Right renal cortex interstitium (tissue), 3 donors: ENCODE results near the gene GPER1. TPM values are rescaled to one million over a fixed set of nuclear protein-coding genes. Genes with fewer than 3 reads are reported as not detected.

ENCODE experiments used
- DNase-seq, 3 donors: peaks; one replicate each; pipeline ENCODE4 v3.0.0-alpha.2; 2013; ENCODE audit warnings: low read depth in 3 of 3, low spot score in 2 of 3
- polyA plus RNA-seq, 3 donors: library from polyadenylated mRNA; unstranded; fragments of 120-200 nt; gene quantifications; one replicate each; pipeline ENCODE4 v1.2.1, GENCODE V29; 2013; ENCODE audit not compliant: insufficient read length in 3 of 3

The GPER1 gene
- polyA plus RNA-seq, 3 donors, result 5.4 to 5.9 (median 5.5) TPM

- no peak for DNase-seq
Observed at GRCh38 chr7:1101563-1102431, 13.9 kb downstream of the GPER1 start.

- no peak for DNase-seq
Observed at GRCh38 chr7:1103009-1103788, 15.3 kb downstream of the GPER1 start.

- no peak for DNase-seq
Observed at GRCh38 chr7:1103789-1104515, 16.0 kb downstream of the GPER1 start.

- no peak for DNase-seq
Observed at GRCh38 chr7:1104516-1105179, 16.7 kb downstream of the GPER1 start.

- DNase-seq, result no peak
Observed at GRCh38 chr7:1105189-1105588, 17.3 kb downstream of the GPER1 start.

GRCh38 chr7:1106063-1106792, 18.3 kb downstream of the GPER1 start:
- DNase-seq, result no peak

- no peak for DNase-seq
Observed at GRCh38 chr7:1106793-1107421, 19.0 kb downstream of the GPER1 start.

- DNase-seq, result no peak
Observed at GRCh38 chr7:1108264-1108920, 20.5 kb downstream of the GPER1 start.

GRCh38 chr7:1109581-1110310, 21.8 kb downstream of the GPER1 start:
- no peak for DNase-seq

- no peak for DNase-seq
Observed at GRCh38 chr7:1110358-1110757, 22.4 kb downstream of the GPER1 start.

GRCh38 chr7:1111156-1111555, 23.2 kb downstream of the GPER1 start:
- DNase-seq, result no peak

GRCh38 chr7:1112109-1112508, 24.2 kb downstream of the GPER1 start:
- DNase-seq, result no peak

GRCh38 chr7:1112625-1113547, 25.0 kb downstream of the GPER1 start:
- no peak for DNase-seq

GRCh38 chr7:1113548-1113885, 25.6 kb downstream of the GPER1 start:
- DNase-seq, result no peak

- no peak for DNase-seq
Observed at GRCh38 chr7:1114088-1114487, 26.2 kb downstream of the GPER1 start.

- DNase-seq, result no peak
Observed at GRCh38 chr7:1114505-1114904, 26.6 kb downstream of the GPER1 start.
